Aorta (tissue), 4 donors: ENCODE data around the gene C11orf16. TPM values are rescaled to one million over a fixed set of nuclear protein-coding genes. Genes with fewer than 3 reads are reported as not detected.

ENCODE experiments used
- polyA plus RNA-seq, 2 donors: library from polyadenylated mRNA; stranded (reverse); fragments of 200-250 nt; gene quantifications; one replicate each; pipeline ENCODE4 v1.2.3, GENCODE V29; 2013
- total RNA-seq, 2 donors: library from RNA; stranded (reverse); fragmentation: NEBNext Ultra II Directional; extraction: Animal tissue kit (Norgen Biotek cat#: 25700); gene quantifications; one replicate each; pipeline ENCODE4 v1.2.1, GENCODE V29; 2021
- donor health status: healthy with polysubstance abuse.
- donor health status: Bipolar disorder and iron deficiency.
- donor health status: DM: no; HTN: no; CAD: no.
- donor health status: DM: yes; HTN: yes; CAD: no.

The C11orf16 gene
- total and polyA plus RNA-seq, 4 donors = not detected

Other genes with a start within 250 kb of the C11orf16 start
- gene AKIP1, start 21.8 kb downstream of the C11orf16 start, total RNA-seq = 10 to 100 TPM; 15.6 to 25.3 TPM
- 10 to 100 TPM; 36.1 to 52.2 TPM for gene AKIP1, start 21.8 kb downstream of the C11orf16 start, polyA plus RNA-seq
- not detected for gene ASCL3, start 10.1 kb upstream of the C11orf16 start, total RNA-seq
- gene ASCL3, start 10.1 kb upstream of the C11orf16 start, polyA plus RNA-seq = not detected
- gene TMEM9B, start 31.5 kb upstream of the C11orf16 start, total RNA-seq = 10 to 100 TPM; 23.6 to 26.0 TPM
- 10 to 100 TPM; 20.8 to 28.7 TPM for gene TMEM9B, start 31.5 kb upstream of the C11orf16 start, polyA plus RNA-seq
- gene NRIP3, start 71.1 kb upstream of the C11orf16 start, total RNA-seq = 1 to 10 TPM; 1.9 to 2.6 TPM
- 1 to 10 TPM in 1 of 2 donors, under 1 TPM in 1; 0.63 to 1.3 TPM for gene NRIP3, start 71.1 kb upstream of the C11orf16 start, polyA plus RNA-seq
- gene SCUBE2, start 158.7 kb upstream of the C11orf16 start, total RNA-seq = 1 to 10 TPM; 2.8 to 6.0 TPM
- 1 to 10 TPM; 2.4 to 4.8 TPM for gene SCUBE2, start 158.7 kb upstream of the C11orf16 start, polyA plus RNA-seq